GM21717 (cell line): ENCODE data around the gene RHBDL3.

Experiments
- ATAC-seq: cut with Tn5 transposase; IDR thresholded peaks from one replicate; pipeline ENCODE4 v1.9.1; 2021; ENCODE audit warnings: mild to moderate bottlenecking, moderate library complexity; ENCODE audit not compliant: unreplicated experiment

RHBDL3 gene

GRCh38 chr17:32266051-32266388 lies 388 bp downstream of the RHBDL3 start:
- no peak for ATAC-seq

- no peak for ATAC-seq
Measured at GRCh38 chr17:32266389-32267301, 1.0 kb downstream of the RHBDL3 start.

DNA sequence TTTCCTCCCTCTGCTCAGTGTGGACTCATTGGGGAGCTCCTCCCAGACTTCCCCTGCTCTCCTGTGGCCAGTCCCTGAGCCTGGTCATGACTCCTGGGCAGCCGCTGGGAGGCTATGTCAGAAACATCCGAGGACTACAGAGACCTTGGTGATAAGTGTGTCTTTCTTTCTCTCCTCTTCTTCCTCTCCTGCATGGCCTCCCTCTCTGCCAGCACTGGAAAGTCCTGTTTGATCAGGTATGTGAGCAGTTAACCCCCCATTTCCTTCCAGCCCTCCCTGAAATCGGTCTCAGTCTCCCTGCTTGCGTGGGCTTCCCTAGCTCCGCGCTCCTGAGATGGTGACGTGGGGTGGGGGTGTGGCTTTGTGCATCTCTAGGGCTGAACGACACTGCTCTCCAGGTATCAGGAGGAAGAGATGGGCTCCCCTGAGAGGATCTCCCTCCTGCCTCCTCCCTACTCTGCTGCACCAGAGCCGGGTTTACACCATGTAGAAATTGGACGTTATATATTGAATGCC lies 2.1 kb downstream of the RHBDL3 start:
- ATAC-seq, result no peak

- no peak for ATAC-seq
Measured at GRCh38 chr17:32268734-32269288, 3.2 kb downstream of the RHBDL3 start.

DNA sequence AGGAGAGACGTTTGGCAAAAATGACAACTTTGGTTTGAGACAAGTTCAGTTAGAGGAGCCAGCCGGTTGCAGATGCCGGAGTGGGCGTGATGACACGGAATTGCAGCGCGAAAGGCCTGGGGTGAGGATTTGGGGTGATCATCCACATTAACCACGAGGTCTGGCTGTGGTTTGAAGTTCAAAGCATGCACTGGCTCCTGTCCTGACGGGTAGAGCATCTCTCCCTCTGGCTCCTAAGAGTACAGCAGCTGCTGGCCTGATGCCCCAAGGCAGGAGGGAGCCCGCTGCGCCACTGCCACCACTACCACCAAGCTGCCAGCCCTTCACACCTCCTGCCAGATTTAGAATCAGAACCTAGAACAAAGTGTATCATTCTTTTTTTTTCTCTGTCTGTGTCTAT lies 3.7 kb downstream of the RHBDL3 start:
- ATAC-seq, result no peak

GRCh38 chr17:32271844-32272243 lies 6.2 kb downstream of the RHBDL3 start:
- ATAC-seq, result no peak

DNA sequence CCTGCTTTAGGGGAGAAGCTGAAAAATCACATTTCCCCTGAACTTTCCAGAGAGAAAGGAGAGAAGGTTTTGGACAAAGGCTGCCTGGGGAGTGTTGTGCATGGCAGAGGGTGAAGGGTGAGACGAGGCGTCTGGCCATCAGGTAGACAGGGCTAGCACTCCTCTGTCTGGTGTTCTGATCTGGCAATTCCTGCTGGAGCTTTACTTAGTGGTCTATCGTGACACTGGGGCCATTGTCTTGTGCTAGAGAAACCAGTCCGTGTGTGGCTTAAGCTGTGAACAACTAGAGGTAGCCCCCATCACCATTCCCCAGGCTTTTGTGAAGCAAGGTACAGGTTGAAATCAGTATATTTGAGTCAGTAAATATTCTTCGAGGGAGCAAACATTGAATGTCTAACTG lies 8.5 kb downstream of the RHBDL3 start:
- no peak for ATAC-seq

GRCh38 chr17:32274643-32275042 lies 9.0 kb downstream of the RHBDL3 start:
- ATAC-seq, result no peak

DNA sequence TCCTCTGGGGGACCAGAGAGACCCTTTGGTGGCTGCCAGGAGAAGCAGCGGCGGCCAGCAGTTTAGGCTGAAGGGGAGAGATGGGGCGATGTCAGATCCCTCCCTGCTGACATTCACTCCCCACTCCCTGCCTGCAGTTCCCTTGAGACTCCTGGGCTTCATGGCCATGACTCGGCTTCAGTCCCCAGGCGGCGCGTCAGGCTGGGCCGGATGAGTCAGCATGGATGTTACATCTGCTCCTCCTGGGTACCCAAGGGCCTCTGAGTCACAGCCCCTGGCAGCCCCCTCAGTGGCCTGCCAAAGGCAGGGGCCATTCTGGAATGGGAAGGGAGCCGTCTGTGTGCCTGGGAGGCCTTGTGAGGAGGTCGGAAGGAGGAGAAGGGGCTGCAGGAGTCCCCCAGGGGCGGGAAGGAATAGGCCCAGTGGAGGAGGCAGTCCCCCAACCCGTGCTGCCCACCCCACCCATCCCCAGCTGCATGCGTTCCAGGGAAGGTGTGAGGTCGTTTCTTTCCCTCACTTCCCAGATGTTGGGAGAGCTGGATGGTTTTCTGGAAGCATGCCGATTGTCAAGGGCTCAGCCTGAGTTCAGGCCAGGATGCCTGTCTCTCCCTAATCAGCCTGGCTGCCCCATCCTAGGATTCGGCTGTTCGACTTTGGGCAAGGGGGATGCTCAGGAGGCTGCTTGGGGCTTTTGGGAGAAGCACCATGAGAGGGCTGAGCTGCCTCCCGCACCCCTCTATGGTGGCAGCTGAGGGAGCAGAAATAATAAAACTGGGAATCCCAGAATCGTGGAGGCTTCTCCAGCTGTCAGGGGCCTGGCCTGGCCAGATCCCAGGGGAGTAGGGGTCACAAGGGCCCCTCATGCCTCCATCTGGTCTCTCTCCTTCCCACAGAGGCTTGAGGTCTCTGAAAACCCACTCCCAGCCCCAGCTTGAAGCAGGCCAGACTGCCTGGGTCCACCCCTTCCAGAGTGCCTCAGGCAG lies 9.7 kb downstream of the RHBDL3 start:
- no peak for ATAC-seq

DNA sequence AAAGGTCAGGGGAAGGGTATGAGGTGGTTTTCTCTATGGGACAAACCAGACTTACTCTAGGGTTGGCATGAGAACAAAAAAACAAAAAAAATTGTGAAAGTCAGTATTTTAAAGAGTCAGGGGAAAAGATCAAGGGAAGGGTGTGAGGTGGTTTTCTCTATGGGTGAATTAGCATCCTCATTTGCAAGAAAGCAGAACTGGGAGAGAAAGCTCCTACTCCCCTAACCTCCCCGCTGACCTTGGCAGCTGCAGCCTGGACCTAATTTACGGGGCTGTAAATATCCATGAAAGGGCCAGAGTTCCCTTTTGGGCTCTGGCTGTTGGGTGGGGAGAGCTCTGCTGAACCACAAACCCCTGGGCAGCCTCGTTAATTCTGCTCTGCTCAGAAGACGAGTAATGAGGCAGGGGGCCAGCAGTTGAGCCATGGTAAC lies 10.6 kb downstream of the RHBDL3 start:
- no peak for ATAC-seq

DNA sequence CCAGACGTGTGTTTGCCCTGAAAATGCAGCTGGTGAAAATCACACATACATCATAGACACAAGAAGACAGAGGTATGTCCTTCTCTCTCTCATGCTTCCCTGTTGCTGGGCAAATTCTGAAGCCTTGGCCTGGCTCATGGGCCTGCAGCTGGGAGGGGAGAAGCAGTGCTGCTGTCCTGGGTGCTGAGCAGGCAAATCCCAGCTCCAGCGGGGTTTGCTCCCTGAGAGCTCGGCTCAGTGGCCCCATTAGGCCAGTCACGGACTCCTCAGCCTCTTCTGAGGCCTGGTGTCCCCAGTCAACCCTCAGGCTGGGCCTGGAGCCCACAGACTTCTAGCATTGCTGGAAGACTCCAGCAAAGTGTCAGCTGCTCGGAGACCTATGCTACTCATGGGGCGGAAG lies 11.7 kb downstream of the RHBDL3 start:
- no peak for ATAC-seq

DNA sequence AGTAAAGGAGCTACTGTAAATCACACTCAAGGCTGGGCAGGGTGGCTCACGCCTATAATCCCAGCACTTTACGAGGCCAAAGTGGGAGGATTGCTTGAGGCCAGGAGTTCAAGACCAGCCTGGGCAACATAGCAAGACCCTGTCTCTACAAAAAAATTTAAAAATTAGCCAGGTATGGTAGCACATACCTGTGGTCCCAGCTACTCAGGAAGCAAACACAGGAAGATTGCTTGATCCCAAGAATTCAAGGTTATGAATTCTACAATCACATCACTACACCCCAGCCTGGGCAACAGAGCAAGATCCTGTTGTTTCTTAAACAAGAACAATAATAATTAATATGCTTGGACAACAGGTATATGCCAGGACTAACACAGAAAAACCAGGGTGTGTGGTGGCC lies 13.2 kb downstream of the RHBDL3 start:
- no peak for ATAC-seq

DNA sequence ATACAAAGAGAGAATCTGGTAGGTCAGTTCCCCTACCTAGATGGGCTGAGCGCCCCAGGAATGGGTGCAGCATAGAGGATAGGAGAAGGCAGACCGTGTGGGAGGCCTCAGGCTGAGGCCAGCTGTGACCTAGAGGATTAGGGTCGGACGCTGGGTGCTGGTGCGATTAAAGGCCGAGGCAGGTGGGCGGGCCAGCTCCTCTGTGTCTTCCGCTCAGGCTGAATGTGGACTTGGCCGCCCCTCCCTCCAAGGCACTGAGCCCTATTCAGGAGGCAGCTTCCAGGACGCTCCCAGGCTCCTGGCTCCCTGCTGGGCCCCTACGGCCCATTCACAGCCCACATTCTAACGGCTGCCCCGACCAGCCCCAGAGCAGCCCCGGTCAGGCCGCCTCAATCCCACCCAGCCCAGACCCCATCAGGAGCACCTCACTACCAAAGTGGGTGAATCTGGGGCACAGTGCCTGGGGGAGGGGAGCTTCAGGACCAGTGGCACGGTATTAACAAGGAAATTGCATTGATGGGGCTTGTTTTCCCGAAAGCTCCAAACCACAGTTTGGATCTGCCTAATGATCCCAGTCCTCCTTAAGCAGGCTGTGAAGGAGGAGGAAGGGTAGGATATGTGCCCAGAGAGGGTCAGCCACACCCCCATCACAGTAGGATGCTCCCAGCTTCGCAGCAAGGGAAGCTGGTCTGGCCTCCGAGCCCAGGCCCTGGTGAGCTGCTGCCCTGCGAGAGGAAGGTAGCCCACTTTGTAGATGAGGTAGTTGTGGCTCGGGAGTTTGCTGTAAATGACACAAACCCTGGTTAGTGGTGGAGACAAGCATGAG lies 14.5 kb downstream of the RHBDL3 start:
- no peak for ATAC-seq

GRCh38 chr17:32281011-32281451 lies 15.4 kb downstream of the RHBDL3 start:
- no peak for ATAC-seq

- ATAC-seq, result no peak
Measured at GRCh38 chr17:32283745-32284201, 18.1 kb downstream of the RHBDL3 start.

- no peak for ATAC-seq
Measured at GRCh38 chr17:32285306-32285705, 19.7 kb downstream of the RHBDL3 start.

DNA sequence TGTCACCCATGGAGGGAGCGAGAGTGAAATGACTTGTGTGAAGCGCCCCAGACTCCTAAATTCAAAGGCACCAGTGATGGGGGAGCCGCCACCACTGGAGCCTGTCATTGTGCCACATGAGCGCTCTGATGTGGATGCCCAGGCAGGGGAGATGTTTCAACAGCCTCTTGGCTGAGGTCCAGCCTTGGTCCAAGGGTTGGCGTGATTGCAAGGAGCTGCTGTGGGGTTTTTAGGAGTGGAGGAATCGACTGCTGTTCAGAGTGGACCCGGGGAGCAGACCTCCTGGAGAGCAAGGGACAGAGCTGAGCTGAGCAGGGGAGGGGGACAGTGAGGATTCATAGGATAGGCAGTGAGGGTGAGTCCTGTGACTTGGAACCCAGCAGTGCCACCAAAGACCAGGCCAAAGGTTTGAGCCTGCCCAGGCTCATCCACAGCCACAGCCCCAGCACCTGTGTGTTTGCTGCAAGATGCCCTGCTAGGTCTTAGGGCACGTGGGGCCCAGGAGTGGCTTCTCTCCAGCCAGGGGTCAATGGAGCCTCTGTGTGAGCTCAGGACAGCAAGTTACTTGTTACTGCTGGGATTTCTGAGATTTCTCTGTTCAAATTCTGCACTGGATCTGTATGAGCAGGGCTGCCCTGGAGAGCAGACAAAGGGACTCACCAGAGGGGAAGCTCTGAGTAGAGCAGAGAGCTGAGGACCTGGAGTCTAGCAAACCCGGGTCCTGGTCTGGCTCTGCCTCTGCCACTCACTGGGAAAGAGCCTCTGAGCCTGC lies 20.3 kb downstream of the RHBDL3 start:
- no peak for ATAC-seq

DNA sequence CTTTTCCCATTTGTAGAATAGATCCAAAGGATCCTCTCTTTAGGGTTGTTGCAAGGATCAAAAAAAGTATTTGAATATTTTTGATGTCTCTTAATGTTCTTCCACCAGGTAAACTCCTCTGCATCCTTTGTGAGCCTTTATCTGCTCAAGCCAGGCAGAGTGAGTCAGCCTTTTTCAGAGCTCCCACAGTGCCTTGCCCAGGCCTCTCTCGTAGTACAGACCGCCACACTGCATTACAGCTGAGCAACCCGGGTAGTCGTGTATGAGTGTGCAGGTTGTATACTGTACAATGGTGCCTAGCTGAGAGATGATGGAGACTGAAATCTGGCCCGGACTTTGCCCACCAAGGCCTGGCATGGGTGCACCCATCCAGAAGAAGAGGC lies 20.9 kb downstream of the RHBDL3 start:
- no peak for ATAC-seq

DNA sequence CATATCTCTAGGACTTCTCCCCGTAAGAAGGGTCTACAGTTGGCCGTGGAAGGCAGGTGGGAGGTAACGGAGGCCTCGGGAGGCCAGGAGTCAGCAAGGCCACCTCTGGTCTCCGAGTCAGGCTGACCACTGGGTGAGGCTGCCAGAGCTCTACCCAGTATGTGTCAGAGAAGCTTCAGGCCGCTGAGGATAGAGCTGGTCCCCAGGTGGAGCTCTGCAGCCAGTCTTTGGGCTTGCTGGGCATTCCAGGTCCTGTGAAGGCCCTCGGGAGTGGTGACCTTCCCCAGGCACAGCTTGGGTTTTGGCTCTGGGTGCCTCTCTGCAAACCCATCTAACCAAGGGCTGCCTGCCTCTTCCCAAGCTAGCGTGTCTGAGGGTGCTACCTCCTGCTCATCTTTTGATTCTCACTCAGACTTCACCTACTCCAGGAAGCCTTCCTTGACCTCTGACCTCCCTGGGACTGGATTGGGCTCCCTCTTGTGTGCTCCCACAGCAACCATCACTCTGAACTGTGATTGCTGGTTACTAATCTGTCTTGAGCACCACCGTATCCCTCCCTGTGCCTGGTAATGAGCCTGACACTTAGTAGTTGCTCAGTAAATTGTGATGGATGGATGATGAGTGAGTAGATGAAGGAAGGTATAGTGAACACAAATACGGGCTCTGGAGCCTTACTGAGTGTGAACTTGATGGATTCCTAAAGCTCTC lies 22.3 kb downstream of the RHBDL3 start:
- no peak for ATAC-seq
